Fibroblast of lung (primary cell): ENCODE data around the gene KIAA1217. TPM values are rescaled to one million over a fixed set of nuclear protein-coding genes. Genes with fewer than 3 reads are reported as not detected.

ENCODE experiments used
- DNase-seq, 2 donors: peaks; one replicate each; pipeline versions ENCODE4 v3.0.0 to v3.0.0-alpha.2; 2010; ENCODE audit warnings: low read depth in 2 of 2
- H2AFZ ChIP-seq: 2 replicates; pipeline ENCODE4 v1.5.1; 2012; ENCODE audit warnings: low read length, control low read depth, inconsistent platforms
- H3K27ac ChIP-seq: 2 replicates; pipeline ENCODE4 v1.5.1; 2011; ENCODE audit warnings: low read length, control low read depth; ENCODE audit not compliant: insufficient read depth
- H3K27me3 ChIP-seq: 2 replicates; pipeline ENCODE4 v1.5.1; 2011; ENCODE audit warnings: mild to moderate bottlenecking, low read length; ENCODE audit not compliant: control insufficient read depth, insufficient read depth
- H3K36me3 ChIP-seq: 2 replicates; pipeline ENCODE4 v1.5.1; 2011; ENCODE audit warnings: low read length; ENCODE audit not compliant: control insufficient read depth, insufficient read depth
- H3K4me1 ChIP-seq: 2 replicates; pipeline ENCODE4 v1.5.1; 2011; ENCODE audit warnings: low read length; ENCODE audit not compliant: control insufficient read depth, insufficient read depth; ENCODE audit errors: extremely low read depth
- H3K4me2 ChIP-seq: 2 replicates; pipeline ENCODE4 v1.5.1; 2011; ENCODE audit warnings: low read length, control low read depth; ENCODE audit not compliant: insufficient read depth; ENCODE audit errors: extremely low read depth
- H3K4me3 ChIP-seq, 4 experiments: fragments of 200-600 bp in 1 of 4; sonication (generic) in 1 of 4; replicated peaks in 1 of 4; 2 replicates each; pipeline ENCODE4 v1.5.1; 2011 to 2016; ENCODE audit warnings: low read length in 4 of 4, low read depth in 3 of 4, mild to moderate bottlenecking in 3 of 4, control low read depth in 2 of 4, inconsistent platforms in 1 of 4, mixed read lengths in 1 of 4; ENCODE audit not compliant: insufficient read depth in 1 of 4; ENCODE audit errors: control extremely low read depth in 1 of 4
- H3K79me2 ChIP-seq: 2 replicates; pipeline ENCODE4 v1.5.1; 2012; ENCODE audit warnings: mild to moderate bottlenecking, low read length, inconsistent platforms; ENCODE audit not compliant: control insufficient read depth, insufficient read depth
- H3K9ac ChIP-seq: 2 replicates; pipeline ENCODE4 v1.5.1; 2011; ENCODE audit warnings: mild to moderate bottlenecking, low read length, control low read depth; ENCODE audit not compliant: insufficient read depth
- H3K9me3 ChIP-seq: 2 replicates; pipeline ENCODE4 v1.5.1; 2012; ENCODE audit warnings: low read depth, low read length; ENCODE audit not compliant: control insufficient read depth, insufficient read depth
- H4K20me1 ChIP-seq: 2 replicates; pipeline ENCODE4 v1.5.1; 2011; ENCODE audit warnings: low read length; ENCODE audit not compliant: control insufficient read depth, insufficient read depth; ENCODE audit errors: extremely low read depth
- EZH2 ChIP-seq: IDR thresholded peaks from 2 replicates; pipeline ENCODE4 v1.5.1; 2012; ENCODE audit warnings: low read length, control low read depth, mild to moderate bottlenecking; ENCODE audit errors: missing control alignments
- polyA plus RNA-seq, 2 donors: library from polyadenylated mRNA; depleted of rRNA in 1 of 2; stranded (reverse) in 1 of 2; unstranded in 1 of 2; fragments of >200 nt; gene quantifications; 2 replicates each; pipeline ENCODE4 v1.2.1, GENCODE V29; 2011 to 2012; ENCODE audit warnings: missing spikeins in 1 of 2
- total RNA-seq: library from RNA; depleted of rRNA; stranded (reverse); fragments of >200 nt; gene quantifications from 2 replicates; pipeline ENCODE4 v1.2.1, GENCODE V29; 2014
- TF ChIP-seq, protein P1 (sequence below), 2 donors: IDR thresholded peaks in 1 of 2; conservative IDR thresholded peaks in 1 of 2; 1 replicate in 1 of 2; 2 replicates in 1 of 2; pipeline ENCODE4 v1.5.1; 2011 to 2012; ENCODE audit warnings: low read length in 2 of 2, control low read depth in 1 of 2, inconsistent platforms in 1 of 2, low read depth in 1 of 2, mild to moderate bottlenecking in 1 of 2

KIAA1217 gene
- total and polyA plus RNA-seq, 2 donors (not counting 1 experiment from before 2014, with no cell fraction given), result 0.92 to 1.5 TPM

GRCh38 chr10:24536636-24537035, 327.7 kb downstream of the KIAA1217 start:
- H3K36me3 ChIP-seq, result peaks cover 2% of the 10 kb centered on the region
- no peak for DNase-seq
- no peak overlapping the region for H3K9ac ChIP-seq
- no peaks in the 10 kb centered on the region for H4K20me1 ChIP-seq
- no peak overlapping the region for H3K4me2 ChIP-seq
- no peaks in the 10 kb centered on the region for H3K9me3 ChIP-seq
- TF ChIP-seq, protein P1, sequence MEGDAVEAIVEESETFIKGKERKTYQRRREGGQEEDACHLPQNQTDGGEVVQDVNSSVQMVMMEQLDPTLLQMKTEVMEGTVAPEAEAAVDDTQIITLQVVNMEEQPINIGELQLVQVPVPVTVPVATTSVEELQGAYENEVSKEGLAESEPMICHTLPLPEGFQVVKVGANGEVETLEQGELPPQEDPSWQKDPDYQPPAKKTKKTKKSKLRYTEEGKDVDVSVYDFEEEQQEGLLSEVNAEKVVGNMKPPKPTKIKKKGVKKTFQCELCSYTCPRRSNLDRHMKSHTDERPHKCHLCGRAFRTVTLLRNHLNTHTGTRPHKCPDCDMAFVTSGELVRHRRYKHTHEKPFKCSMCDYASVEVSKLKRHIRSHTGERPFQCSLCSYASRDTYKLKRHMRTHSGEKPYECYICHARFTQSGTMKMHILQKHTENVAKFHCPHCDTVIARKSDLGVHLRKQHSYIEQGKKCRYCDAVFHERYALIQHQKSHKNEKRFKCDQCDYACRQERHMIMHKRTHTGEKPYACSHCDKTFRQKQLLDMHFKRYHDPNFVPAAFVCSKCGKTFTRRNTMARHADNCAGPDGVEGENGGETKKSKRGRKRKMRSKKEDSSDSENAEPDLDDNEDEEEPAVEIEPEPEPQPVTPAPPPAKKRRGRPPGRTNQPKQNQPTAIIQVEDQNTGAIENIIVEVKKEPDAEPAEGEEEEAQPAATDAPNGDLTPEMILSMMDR (conservative IDR thresholded peaks at IDR 0.05 in 1 of 2, IDR thresholded peaks at IDR 0.05 in 1 of 2; ENCODE audit: low read depth in 1 of 2, low read length in 2 of 2), result no peak
- TF ChIP-seq EZH2, result no peak
- no peak overlapping the region for H3K27ac ChIP-seq
- H3K79me2 ChIP-seq, result no peaks in the 10 kb centered on the region
- H3K4me1 ChIP-seq, result no peaks in the 10 kb centered on the region
- no peaks in the 10 kb centered on the region for H3K27me3 ChIP-seq
- H2AFZ ChIP-seq, result no peak overlapping the region
- H3K4me3 ChIP-seq, result no peak overlapping the region

GRCh38 chr10:24541239-24541753, 332.4 kb downstream of the KIAA1217 start:
- H3K36me3 ChIP-seq, result peaks cover 2% of the 10 kb centered on the region
- no peak overlapping the region for H2AFZ ChIP-seq
- H3K79me2 ChIP-seq, result no peaks in the 10 kb centered on the region
- no peak for DNase-seq
- H3K4me2 ChIP-seq, result no peak overlapping the region
- H3K27ac ChIP-seq, result no peak overlapping the region
- no peak overlapping the region for H3K9ac ChIP-seq
- no peaks in the 10 kb centered on the region for H3K27me3 ChIP-seq
- no peak overlapping the region for H3K4me3 ChIP-seq
- no peaks in the 10 kb centered on the region for H4K20me1 ChIP-seq
- no peaks in the 10 kb centered on the region for H3K4me1 ChIP-seq
- no peak for TF ChIP-seq EZH2
- TF ChIP-seq, protein P1 (conservative IDR thresholded peaks at IDR 0.05 in 1 of 2, IDR thresholded peaks at IDR 0.05 in 1 of 2; ENCODE audit: low read depth in 1 of 2, low read length in 2 of 2), result no peak
- no peaks in the 10 kb centered on the region for H3K9me3 ChIP-seq

GRCh38 chr10:24542314-24543270, 333.7 kb downstream of the KIAA1217 start:
- H2AFZ ChIP-seq, result no peak overlapping the region
- no peak overlapping the region for H3K27ac ChIP-seq
- H3K4me1 ChIP-seq, result no peaks in the 10 kb centered on the region
- no peaks in the 10 kb centered on the region for H3K9me3 ChIP-seq
- no peak overlapping the region for H3K9ac ChIP-seq
- no peaks in the 10 kb centered on the region for H3K79me2 ChIP-seq
- H3K4me2 ChIP-seq, result no peak overlapping the region
- no peak for TF ChIP-seq EZH2
- TF ChIP-seq, protein P1 (conservative IDR thresholded peaks at IDR 0.05 in 1 of 2, IDR thresholded peaks at IDR 0.05 in 1 of 2; ENCODE audit: low read depth in 1 of 2, low read length in 2 of 2), result no peak
- H4K20me1 ChIP-seq, result no peaks in the 10 kb centered on the region
- H3K4me3 ChIP-seq, result no peak overlapping the region
- no peak for DNase-seq
- H3K36me3 ChIP-seq, result peaks cover 2% of the 10 kb centered on the region
- no peaks in the 10 kb centered on the region for H3K27me3 ChIP-seq
